Left forelimb (tissue), 1 donor: ENCODE data around the gene ADTRP.
"Not testable (repeated sequence)": the region's sequence is repeated elsewhere in the genome, so short reads cannot be mapped to it uniquely, and the experiment has no call there.

Experiments
- DNase-seq: peaks from one replicate; pipeline ENCODE4 v3.0.0-alpha.2; 2018; ENCODE audit warnings: low spot score

Gene ADTRP

DNA sequence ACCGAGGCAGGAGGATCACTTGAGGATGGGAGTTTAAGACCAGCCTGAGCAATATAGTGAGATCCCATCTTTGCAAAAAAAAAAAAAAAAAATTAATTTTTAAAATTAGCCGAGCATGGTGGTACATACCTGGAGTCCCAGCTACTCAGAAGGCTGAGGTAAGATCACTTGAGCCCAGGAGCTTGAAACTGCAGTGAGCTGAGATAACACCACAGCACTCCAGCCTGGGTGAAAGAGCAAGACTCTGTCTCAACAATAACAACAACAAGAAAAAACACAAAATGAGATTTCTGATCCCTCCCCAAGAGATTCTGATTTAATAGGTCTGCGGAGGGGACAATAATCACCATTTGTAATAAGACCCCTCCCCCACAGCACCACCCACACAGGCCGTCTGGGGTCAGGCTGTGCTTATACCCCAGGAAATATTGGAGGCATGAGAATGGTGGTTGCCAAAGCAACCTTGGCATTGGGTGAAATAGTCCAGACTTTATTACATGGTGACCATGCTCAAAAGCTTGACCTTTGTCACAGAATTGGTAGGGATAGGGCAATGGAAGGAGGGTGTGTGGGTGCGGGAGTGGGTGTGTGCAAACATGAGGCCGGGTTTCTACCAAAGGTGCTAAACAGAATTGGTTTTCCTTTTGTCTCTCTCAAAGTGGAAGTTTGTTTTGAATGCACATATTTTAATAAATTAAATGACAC lies 24.4 kb upstream of the ADTRP start:
- no peak for DNase-seq

DNA sequence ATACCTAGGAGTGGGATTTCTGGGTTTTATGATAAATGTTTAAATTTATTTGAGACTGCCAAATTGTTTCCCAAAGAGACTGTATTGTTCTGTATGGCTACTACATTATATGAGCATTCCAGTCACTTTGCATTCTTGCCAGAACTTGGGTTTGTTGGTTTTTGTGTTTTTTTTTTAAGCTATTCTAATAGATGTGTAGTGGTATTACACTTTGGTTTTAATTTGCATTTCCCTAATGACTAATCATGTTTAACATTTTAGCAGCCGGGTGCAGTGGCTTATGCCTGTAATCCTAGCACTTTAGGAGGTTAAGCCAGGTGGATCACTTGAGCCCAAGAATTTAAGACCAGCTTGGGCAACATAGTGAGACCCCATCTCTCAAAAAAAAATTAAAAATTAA lies 21.9 kb upstream of the ADTRP start:
- DNase-seq, result not testable (repeated sequence)

DNA sequence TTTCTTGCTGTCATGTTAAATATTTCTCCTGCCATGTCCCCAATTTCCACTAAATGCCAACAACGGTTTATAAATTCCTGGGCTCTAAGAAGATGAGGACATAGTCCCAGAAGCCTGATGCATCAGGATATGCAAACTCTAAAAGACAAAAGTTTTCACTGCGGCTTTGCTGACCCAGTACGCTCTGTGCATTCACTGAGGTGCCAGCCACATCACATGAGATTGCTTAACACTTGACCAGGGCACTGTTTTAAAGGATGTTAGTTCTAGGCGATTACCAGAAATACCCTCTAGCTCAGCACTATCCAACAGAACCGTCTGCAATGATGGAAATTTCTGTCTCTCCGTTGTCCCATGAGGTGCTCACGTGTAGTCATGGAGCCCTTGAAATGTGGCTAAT lies 19.9 kb upstream of the ADTRP start:
- DNase-seq, result no peak

DNA sequence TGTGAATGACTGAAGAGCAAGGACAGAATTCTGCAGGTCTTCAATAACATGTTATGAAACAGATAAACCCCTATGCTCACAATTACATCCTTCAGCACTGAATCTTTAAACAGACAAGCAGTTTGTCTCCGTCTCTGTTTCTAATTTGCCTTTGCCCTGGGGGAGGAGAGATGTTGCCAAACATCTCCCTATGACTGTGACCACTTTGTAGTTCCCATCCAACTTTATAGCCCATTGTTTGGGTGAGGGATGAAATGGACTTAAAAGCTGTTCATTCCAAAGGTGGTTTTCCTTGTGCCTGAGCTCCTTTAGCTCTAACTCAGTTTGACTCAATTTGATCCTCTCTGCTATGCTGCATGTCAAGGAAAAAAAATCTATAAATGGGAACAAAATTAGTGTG lies 19.5 kb upstream of the ADTRP start:
- no peak for DNase-seq

DNA sequence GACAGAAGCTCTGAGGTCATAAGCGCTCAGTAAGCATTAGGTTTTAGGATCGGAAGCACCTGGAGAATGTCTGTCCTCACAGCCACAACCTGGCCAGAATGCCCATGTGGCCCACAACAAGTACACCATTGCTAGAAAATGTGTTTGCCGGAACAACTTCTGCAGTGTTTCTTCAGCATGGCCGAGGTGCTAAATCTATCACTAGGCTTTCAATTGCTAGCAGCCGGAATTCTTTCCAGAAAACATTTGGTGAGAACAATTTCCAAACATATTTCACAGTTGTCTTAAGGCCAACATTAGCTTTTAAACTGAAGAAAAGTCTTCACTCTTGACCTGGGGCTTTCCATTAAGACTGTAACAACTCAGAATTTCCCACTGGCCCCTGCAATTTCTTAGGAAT lies 18.2 kb upstream of the ADTRP start:
- DNase-seq, result no peak

DNA sequence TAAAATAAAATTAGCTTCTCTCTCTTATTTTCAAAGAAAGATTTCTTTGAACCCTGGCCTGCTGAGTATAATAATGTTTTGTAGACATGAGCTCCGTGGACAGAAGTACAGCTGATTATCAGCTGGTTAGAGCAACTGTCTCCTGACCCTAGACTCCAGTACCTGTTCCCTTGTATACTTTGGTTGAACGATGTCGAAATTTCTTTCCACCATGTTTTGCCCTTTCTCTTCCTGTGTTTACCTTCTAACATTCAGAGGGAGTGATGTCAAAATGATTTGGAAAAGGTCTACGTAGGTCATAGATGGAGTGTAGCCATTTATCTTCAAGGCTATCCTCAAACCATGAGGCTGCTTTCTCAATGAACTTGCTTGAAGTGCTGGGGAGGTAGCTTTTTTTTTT lies 16.8 kb upstream of the ADTRP start:
- DNase-seq, result no peak

DNA sequence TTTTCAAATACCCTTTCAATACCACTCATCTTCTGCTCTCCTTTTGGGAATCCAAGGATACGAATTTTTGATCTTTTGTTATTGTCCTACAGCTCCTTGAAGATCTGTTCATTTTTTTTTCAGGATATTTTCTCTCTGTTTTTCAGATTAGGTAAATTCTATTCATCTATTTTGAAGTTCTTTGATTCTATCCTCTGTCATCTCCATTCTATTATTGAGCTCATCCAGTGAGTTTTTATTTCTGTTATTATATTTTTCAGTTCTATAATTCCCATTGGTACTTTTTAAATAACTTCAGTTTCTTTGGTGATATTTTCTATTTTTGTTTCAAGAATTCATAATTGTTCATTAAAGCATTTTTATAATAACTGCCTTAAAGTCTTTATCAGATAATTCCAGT lies 14.7 kb upstream of the ADTRP start:
- DNase-seq, result no peak

DNA sequence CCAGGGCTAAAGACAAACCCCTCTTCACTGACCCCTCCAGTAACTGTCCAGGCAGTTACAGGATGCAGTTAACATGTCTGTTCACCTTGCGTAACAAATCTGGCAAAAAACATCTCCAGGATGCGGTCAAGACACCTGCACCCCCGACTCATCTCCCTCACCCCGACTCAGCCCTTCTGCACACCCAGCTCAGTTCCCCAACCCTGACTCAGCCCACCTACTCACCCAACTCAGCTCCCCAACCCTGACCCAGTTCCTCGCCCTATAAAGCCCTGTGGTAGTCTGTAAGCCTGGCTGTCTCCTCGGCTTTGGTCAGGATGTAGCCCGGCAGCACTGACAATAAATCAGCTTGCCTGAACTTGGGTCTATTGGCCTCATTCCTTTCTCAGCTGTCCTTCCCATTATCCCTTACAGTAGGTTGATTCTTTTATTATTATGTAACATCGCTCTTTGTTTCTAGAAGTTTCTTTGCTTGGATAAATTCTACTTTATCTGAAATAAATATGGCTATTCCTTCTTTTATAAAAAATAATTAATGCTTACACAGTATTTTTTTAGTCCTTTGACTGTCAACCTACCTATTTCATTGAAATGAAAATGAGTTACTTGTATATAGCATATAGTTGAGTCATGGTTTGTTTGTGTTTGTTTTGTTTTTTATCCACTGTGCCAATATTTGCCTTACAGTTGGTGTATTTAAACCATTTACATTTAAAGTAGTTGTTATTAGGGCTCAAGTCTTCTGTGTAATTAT lies 12.9 kb upstream of the ADTRP start:
- DNase-seq, result no peak

DNA sequence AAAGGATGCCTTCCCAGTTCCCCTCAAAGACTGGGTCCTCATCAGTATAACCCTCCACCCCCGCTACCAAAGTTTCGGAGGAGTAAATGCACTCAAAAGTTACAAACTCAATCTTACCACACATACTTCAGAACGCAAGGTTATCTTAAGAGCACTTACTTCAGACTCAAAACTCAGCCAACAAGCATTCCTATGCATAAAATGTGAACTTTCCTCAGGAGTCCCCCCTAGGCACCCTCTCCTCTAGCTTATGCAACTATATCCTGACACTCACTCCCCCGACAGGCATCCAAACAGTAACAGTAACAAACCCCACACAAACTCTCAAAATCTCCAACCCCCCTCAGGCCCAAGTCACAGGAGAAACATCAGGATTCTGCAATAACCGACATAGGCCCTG lies 11.1 kb upstream of the ADTRP start:
- DNase-seq, result no peak

DNA sequence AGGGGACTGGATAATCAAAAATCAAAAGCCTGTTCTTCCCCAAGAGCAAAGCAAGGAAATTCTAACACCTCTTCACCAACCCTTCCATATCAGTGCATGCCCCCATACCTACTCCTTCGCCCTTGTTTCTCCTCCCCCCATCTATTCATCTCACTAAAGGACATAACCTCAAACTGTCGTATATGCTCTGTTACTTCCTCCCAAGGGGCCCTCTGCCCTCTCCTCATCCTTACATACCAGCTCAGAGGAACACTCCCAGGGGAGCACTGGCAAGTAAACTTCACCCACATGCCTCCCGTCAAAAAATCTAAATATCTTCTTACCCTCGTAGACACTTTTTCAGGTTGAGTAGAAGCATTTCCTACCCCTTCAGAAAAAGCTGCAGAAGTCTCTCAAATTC lies 9.4 kb upstream of the ADTRP start:
- DNase-seq, result no peak

DNA sequence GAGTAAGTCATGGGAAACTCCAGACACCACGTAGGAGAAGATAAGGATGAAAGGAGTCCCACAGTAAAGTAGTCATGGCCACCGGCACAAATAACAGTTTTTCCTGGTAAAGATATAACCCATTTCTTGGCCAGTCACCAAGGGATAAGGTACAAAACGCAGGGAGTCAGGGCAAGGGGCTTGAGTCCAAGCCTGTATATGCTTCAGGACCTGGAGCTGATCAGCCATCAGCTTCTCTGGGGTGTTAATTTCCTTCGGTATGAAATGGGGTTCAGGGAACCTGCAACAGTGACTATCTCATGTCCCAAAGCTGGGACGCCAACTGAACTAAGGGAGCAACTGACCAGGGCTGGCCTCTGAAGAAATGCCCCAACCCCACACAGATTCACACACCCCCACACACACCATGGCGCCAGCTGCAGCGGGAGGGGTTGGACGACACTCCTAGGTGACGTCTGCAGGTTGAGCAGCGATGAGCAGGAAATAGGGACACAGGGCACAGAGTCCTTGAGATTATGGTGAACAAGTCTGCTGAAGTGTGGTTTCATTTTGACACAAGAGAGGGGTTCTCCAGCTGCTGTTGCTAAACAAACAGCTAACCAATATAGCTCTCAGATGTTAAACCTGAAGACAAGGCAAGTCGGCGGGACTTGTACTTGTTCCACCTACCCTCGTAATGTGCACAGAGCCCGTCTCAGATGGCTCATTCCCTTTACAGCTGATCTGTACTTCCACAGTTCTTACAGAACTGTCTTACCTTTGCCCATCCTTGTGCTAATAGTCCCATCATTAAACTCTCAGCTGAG lies 7.4 kb upstream of the ADTRP start:
- no peak for DNase-seq

DNA sequence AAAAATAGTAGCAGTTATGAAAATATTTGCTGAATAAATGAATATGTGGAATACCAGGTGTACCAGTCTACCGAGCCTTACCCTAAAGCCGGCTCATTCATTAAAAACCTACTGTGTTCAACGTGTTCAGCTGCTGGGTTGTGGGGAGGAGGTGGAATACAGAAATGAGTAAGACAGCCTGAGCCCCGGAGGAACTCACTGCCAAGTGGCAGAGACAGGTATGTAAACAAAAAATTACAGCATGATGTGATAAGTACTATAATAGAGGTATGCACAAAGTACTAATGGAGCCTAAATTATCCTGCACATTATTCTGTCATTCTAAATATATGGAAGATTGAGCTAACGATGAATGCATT lies 6.8 kb upstream of the ADTRP start:
- no peak for DNase-seq

DNA sequence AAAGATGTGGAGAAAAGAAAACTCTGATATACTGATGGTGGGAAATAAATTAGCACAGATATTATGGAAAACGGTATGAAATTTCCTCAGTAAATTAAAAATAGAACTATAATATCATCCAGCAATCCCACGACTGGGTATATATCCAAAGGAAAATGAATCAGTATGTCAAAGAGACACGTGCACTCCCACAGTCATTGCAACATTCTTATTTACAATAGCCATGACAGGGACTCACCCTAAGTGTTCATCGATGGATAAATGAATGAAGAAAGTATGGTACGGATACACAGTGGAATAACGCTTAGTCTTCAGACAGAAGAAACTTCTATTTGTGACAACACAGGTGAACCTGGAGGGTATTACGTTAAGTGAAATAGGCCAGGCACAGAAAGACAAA lies 5.7 kb upstream of the ADTRP start:
- DNase-seq, result no peak

DNA sequence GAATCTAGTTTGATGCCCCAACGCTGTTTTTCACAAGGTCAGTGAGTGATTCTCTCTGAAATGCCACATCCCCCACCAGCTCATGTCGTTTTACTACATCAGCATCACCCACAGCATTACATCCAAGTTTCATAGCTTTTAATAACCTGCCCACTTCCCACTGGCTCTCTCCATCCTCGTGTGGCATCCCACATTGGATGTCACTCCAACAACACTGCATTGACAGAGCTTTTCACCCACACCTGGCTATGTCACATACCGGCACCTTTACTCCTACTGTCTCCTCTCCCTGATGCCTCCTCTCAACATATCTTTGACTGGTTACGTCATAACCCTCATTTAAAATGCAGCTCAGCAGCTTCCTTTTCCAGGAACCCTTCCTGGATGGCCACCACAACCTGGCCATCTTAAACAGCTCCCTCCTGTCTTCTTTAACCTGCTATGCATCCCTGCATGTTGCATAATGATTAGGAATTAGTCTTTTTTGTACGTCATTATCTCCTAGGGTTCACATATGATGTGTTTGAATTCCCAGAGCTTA lies 5.0 kb upstream of the ADTRP start:
- DNase-seq, result no peak

DNA sequence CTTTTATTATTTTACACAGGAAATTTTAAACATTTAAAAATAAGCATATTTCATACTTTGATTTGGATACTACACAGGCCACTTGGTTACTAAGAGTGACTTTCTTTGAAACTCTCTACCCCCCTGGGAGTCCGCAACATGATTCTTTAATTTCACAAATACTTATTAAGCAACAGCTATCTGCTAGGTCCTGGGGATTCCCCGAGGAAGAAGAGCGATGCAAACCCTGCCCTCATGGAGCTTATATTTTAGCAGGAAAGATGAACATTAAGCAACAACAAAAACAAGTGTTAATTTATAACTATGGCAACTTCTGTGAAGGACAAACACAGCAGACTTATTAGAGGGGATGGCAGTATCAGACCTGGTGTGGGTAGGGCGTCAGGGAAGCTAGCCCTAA lies 3.9 kb upstream of the ADTRP start:
- DNase-seq, result no peak

DNA sequence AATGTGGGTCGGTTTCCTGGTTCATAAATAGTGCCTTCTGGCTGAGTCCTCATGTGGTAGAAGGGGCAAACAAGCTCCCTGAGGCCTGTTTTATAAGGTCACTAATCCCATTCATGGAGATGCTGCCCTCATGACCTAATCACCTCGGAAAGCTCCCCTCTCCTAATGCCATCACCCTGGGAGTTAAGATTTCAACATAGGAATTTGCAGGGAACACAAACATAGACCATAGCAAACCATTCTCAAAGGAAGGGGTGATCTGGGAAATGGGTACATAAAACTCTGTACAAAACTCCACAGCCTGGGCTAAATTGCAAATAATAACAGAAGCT lies 1.5 kb upstream of the ADTRP start:
- no peak for DNase-seq

DNA sequence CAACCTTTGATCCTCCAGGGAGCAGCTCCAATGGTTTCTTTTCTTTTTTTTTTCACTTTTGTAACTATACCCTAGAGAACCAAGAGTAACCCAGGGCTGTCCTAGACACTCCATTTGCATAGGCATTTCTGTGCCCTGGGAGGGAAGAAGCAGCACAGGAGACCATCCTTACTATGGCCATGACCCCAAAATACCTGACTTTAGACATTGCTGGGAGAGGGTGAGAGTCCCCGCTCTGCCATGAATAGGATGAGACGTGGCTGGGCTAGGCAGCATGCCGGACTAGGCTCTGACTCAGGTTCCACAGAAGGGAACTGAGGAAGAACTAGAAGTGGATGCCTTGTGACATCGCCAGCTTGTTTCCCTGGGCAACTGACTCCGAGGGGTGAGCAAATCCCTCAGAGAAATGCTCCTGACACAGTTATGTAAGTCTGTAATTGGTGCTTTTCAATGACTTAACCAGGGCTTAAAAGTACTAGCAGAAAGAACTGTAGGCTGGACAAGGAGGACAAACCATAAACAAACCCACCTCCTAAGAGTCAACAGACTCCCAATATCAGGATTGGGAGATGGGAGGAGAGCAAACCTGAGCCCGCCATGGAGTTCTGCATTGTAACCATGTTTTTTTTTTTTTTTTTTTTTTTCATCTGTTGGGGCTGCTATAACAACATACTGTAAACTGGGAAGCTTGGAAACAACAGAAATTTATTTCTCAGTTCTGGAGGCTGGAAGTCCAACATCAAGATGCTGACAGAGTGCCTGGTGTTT lies 910 bp upstream of the ADTRP start:
- DNase-seq, result no peak

DNA sequence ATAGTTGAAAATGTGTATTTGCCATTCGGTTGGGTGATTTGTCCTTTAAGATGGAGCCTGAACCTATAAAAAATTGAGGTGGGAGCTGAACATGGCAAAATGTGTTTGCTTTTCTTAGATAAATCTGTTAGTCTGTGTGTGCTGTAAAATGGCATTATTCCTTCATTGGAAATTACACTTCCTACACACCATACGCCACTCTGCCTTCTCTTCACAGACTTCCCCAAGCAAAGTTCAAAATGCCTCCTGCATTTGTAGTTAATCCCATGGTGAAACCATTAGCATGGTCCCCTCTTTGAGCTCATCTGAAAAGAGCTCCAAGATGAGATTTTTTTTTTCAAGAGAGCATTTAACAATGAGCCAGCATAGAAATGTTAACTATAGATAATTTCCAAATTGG lies 567 bp downstream of the ADTRP start:
- DNase-seq, result no peak

DNA sequence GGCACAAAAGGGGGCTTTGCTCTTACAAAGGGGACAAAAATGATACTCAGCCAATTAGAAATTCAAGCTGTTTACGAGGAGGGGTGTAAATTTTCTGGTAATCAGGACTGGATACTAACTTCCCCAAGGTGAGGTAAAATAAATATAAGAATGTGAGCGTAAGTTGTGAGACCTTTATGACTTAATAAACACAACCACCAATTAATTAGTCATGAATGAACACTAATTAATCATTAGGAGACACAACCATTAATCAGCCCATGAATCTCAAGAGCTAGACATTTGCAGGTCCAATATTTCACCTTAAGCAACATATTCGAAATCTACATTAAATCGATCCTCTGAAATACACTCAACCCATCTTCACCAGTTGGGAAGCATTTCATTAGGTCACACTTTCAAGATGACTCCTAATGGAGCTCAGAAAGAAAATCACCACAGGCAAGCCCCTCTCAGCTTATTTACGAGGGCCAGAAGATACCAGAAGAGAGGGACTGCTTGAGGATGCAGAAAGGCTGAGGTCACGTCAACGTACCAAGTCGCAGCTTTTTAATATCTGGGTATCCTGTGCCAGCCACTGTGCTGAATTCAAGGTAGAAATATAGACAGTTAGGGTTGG lies 2.7 kb downstream of the ADTRP start:
- no peak for DNase-seq

DNA sequence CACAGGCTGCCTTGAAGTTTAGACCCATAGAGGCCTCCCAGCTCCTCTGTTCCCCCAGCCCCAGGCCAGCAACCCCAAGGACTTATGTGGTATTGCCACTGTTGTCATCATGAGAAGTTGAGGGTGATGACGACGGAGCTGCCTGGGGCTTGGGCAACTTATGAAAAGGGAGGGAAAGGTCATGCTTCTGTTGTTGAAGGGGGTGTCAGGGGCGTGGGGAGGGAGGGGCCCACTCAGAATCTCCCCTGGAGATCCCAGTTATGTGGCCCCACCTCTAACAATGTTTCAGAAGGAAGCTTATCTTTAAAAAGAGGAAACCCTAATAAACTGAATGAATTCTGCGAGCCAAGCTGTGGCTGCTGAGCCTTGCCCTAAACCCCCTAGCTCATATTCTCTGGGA lies 4.2 kb downstream of the ADTRP start:
- no peak for DNase-seq

DNA sequence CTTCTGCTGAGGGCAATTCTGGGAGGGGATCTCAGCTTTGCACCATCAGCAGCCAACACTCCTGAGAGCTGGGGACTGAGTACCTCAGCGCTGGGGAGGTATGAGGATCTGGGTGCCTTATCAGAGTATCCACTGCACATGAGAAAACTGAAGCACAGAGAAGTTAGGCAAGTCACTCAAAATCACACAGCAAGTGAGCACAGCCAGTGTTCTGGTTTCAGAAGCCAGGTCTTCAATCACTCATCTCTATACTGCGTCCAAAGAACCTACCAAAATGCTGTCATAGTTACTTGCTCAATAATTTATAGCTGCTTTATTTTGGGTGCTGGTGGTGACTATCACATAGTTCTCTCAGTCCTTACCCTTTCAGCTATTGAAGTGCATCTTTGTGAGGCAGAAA lies 5.0 kb downstream of the ADTRP start:
- no peak for DNase-seq

DNA sequence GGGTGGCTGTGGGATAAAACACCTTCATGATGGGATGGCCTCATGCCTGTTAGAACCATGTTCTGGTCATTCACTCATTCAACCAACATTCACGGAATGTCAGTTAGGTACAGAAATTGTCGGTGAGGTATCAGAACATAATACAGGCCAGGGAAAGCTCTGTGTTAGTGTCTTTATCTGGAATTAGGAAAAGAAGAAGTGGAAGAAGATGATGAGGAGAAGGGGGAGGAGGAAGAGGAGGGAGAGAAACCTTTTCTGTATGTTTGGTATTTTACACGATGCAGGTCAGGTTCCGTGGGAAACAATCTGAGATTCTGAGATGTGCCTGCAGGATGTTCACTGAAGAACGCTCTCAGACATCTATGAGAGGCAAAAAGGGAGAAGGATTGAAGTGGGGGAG lies 5.6 kb downstream of the ADTRP start:
- DNase-seq, result no peak
